SK-N-MC (cell line): ENCODE results near the gene SIGMAR1.

Source experiments
- DNase-seq: peaks from one replicate; pipeline ENCODE4 v3.0.0-alpha.2; 2011; ENCODE audit warnings: low read depth, low spot score
- H3K27ac ChIP-seq: fragments of 200-600 bp; sonication (generic); 2 replicates; pipeline ENCODE4 v1.5.1; 2016; ENCODE audit warnings: mixed run types
- H3K36me3 ChIP-seq: fragments of 200-600 bp; sonication (generic); 2 replicates; pipeline ENCODE4 v1.6.1; 2017; ENCODE audit warnings: antibody characterized with exemption, low read length, mixed read lengths; ENCODE audit not compliant: insufficient read depth
- H3K4me3 ChIP-seq: fragments of 200-600 bp; sonication (generic); 2 replicates; pipeline ENCODE4 v1.5.1; 2016
- H3K9ac ChIP-seq: fragments of 200-600 bp; sonication (generic); 2 replicates; pipeline ENCODE4 v1.8.0; 2017; ENCODE audit warnings: mixed run types, mixed read lengths; ENCODE audit not compliant: insufficient read length
- H3K9me3 ChIP-seq: fragments of 200-600 bp; sonication (generic); 2 replicates; pipeline ENCODE4 v1.6.1; 2017; ENCODE audit warnings: low read depth, mild to moderate bottlenecking, antibody characterized with exemption, low read length, moderate library complexity, mixed read lengths
- EZH2 ChIP-seq: fragments of 200-600 bp; sonication (generic); IDR thresholded peaks from one replicate; pipeline ENCODE4 v1.6.1; 2017; ENCODE audit warnings: antibody characterized with exemption
- FOXP2 ChIP-seq: optimal IDR thresholded peaks from 2 replicates; pipeline ENCODE3; 2011; ENCODE audit warnings: mild to moderate bottlenecking, moderate library complexity; ENCODE audit not compliant: insufficient read depth; ENCODE audit errors: extremely low read length, control extremely low read depth
- POLR2AphosphoS5 ChIP-seq: IDR thresholded peaks from 2 replicates; pipeline ENCODE4 v1.6.1; 2012; ENCODE audit warnings: mild to moderate bottlenecking, low read depth, low read length, borderline replicate concordance

SIGMAR1 gene

DNA sequence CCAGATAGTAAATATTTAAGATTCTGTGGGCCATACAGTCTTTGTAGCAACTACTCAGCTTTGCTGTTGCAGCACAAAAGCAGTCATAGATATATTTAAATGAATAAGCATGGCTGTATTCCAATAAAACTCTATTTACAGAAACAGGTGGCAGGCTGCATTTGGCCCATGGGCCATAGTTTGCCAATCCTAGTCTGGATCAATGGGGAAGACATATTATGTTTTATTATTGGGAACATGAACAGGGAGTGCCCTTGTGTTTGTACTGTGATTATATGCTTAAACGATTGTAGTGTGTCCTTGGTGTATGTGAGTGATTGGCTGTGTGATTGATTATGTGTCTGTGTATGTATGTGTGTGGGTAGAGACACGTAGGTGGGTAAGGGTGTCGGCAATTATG lies 36.9 kb upstream of the SIGMAR1 start:
- no peak for TF ChIP-seq FOXP2
- no peak for TF ChIP-seq POLR2AphosphoS5
- no peak for TF ChIP-seq EZH2
- no peak overlapping the region for H3K4me3 ChIP-seq
- no peaks in the 10 kb centered on the region for H3K9me3 ChIP-seq
- H3K27ac ChIP-seq, result no peak overlapping the region
- no peak for DNase-seq
- no peaks in the 10 kb centered on the region for H3K36me3 ChIP-seq
- H3K9ac ChIP-seq, result no peak overlapping the region

DNA sequence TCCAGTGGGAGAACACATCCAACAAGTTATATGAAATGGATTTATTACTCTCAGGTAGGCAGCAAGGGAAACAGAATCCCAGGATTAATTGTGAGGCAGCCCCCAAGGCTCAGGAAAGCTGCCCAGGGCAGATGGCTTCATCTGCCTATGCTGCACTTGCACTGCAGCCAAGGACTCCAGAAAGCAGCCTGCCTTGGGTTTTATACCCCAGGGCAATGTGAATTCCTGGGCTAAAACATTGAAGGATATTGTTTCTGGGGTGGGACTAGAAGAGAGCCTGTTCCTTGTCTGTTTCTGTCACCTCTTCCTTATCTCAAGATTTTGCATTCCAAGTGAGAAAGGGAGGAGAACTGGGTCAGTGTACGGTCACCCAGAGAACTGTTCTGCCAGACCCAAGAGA lies 33.7 kb upstream of the SIGMAR1 start:
- no peaks in the 10 kb centered on the region for H3K9me3 ChIP-seq
- no peak overlapping the region for H3K9ac ChIP-seq
- TF ChIP-seq FOXP2 (no peak), POLR2AphosphoS5 (no peak), EZH2 (no peak)
- H3K4me3 ChIP-seq, result no peak overlapping the region
- H3K27ac ChIP-seq, result no peak overlapping the region
- no peaks in the 10 kb centered on the region for H3K36me3 ChIP-seq
- DNase-seq, result no peak

DNA sequence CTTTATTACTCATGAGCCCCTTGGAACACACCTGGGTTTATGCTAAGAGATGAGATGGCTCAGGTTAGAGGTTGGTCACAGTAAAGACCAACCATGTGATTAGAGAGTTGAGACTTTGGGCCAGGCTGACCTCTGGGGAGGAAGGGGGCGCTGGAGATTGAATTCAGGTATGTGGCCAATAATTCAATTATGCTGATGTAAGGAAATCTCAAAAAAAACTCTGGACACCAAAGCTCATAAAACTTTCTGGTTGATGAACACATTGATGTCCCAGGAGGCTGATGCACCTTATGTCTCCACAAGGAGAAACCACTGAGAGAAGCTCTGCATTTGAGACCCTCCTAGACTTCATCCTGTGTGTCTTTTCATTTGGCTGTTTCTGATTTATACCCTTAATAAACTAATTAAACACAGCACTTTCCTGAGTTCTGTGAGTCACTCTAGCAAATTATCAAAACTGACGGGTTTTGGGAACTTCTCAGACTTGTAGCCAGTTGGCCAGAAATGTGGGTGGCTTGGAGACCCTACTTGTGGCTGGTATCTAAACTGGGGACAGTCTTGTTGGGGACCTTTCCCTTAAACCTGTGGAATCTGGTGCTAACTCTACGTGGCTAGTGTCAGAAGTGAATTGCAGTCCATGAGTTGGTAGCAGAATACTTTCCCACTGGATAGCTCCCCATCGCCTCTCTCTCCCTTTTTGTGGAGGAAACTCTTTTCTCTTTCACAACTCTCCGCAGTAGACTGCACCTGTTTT lies 32.4 kb upstream of the SIGMAR1 start:
- H3K27ac ChIP-seq, result no peak overlapping the region
- no peak overlapping the region for H3K9ac ChIP-seq
- no peak for DNase-seq
- no peak for TF ChIP-seq POLR2AphosphoS5
- TF ChIP-seq EZH2, result no peak
- TF ChIP-seq FOXP2, result no peak
- no peaks in the 10 kb centered on the region for H3K36me3 ChIP-seq
- no peaks in the 10 kb centered on the region for H3K9me3 ChIP-seq
- no peak overlapping the region for H3K4me3 ChIP-seq

DNA sequence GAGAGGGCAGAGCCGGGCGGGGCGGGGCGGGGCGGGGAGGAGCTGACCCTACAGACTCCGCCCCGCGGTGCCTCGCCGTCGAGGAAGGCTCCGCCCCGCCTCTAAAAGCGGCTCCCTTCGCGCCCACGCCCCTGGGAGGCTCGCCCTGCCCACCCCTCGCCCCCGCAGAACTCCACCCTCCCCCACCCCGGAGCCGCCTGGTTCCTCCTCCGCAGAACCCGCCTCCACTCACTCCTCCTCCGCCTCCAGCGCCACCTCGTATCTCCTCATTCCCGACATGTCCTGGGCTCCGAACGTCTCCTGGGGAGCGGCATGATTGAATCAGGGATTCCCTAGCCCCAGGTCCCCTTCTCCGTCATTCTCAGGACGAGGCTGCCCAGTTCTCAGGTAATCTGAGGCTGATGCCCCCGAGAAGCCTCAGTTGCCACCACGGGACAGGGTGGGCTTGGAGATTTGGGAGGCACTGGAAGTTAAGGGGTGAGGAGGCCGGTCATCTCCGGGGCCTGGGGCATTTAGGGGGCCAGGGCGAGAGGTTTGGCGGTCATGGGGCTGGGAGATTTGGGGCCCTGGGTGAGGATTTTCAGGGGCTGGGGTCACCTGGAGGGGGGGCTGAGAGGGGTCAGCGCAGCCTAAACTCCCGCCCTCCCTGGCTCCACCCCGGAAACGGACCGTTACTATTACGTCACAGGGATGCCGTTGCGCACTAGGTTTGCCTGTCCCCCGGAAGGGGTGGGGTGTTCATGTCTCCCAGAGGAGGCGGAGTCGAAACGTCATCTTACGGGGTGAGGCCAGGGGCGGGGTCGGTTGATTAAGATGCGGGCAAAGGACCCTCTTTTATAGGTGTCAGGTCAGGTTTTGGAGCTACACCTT lies 28.0 kb upstream of the SIGMAR1 start:
- Histone ChIP-seq H3K9ac (peak overlapping the region; percentile 93), H3K9me3 (no peaks in the 10 kb centered on the region), H3K4me3 (peak overlapping the region; percentile 95), H3K36me3 (peaks cover 4% of the 10 kb centered on the region; the same call in 1 of the 2 replicates), H3K27ac (peak overlapping the region; percentile 94)
- DNase-seq, result no peak
- TF ChIP-seq FOXP2 (no peak), EZH2 (no peak), POLR2AphosphoS5 (peak; percentile 85)

DNA sequence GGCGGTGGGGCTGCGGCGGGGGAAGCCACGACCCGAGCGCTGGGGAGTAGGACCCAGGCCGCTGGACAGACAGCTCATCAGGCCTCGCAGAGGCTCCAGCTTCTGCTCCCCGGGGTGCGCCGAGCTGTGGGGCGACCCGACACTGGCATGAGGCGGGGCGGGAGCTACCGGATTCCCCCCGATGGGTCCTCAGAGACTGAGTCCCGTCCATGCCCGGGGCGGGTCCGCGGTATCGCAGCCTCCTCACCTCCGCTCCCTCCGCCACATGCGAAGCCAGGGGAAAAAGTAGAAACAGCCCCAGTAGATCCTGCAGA lies 27.4 kb upstream of the SIGMAR1 start:
- H3K36me3 ChIP-seq, result peaks cover 8% of the 10 kb centered on the region; the same call in 1 of the 2 replicates
- TF ChIP-seq FOXP2 (no peak), POLR2AphosphoS5 (no peak; the same call in none of the 2 replicates), EZH2 (no peak)
- H3K27ac ChIP-seq, result no peak overlapping the region
- H3K9ac ChIP-seq, result peak overlapping the region; percentile 58
- peak overlapping the region; percentile 95 for H3K4me3 ChIP-seq
- H3K9me3 ChIP-seq, result no peaks in the 10 kb centered on the region
- no peak for DNase-seq

DNA sequence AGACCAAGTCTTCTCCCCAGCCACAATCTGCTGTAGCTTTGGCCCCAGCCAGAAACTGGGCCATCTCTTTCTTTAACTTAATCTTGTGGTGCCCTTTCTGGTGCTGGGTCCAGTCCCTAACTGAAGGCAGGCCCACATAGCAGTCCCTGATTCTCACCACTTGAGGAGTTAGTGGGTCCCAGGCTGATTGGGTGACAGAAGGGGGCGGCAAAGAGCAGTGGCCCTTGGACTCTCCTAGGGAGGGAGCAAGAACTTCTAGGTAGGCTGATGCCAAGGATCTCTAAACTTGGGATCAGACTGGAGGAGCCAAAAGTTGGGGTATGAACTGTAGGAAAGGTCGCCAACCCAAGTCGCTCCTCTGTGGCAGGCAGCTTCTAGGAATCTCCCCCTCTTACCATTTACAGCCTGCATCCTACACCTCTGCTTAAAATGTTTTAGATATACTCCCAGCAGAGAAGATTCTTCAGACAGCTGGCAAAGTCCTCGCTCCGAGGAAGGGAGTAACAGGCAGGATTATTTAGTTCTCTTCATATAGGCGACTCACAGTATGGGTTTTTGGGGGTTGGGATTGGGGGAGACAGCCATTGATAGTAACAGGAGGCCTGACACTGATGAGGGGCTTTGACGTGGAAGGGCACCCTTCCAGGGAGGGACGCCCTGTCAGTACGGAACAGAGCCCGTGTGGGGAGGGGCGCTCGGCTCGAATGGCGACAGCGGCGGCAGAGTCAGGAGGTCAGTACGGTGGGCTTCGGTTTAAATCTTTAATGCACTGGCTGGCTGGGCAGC lies 26.9 kb upstream of the SIGMAR1 start:
- no peak overlapping the region for H3K27ac ChIP-seq

DNA sequence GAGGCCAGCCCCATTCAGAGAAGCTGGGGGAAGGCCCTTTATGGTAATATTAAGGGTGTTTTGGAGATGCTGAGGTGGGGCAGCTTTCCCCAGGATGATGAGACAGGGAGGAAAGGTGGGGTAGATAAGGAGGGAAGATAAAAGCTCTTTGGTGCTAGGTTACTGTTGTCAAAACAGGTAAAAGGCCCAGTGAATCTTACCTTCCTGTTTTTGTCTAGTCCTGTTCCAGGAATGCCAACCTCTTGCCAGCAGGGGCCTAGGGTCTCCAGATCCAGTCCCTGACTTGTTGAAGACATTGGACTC lies 25.7 kb upstream of the SIGMAR1 start:
- Histone ChIP-seq H3K4me3 (no peak overlapping the region), H3K27ac (no peak overlapping the region), H3K9me3 (no peaks in the 10 kb centered on the region), H3K9ac (no peak overlapping the region), H3K36me3 (peaks cover 14% of the 10 kb centered on the region; the same call in 1 of the 2 replicates)
- DNase-seq, result no peak
- TF ChIP-seq POLR2AphosphoS5, result no peak
- no peak for TF ChIP-seq EZH2
- TF ChIP-seq FOXP2, result no peak

More for the DNA sequence above, 26.9 kb upstream of the SIGMAR1 start:
- peak overlapping the region; percentile 95 for H3K4me3 ChIP-seq
- H3K9me3 ChIP-seq, result no peaks in the 10 kb centered on the region
- no peak for DNase-seq
- H3K36me3 ChIP-seq, result peaks cover 14% of the 10 kb centered on the region; the same call in 1 of the 2 replicates
- H3K9ac ChIP-seq, result peak overlapping the region; percentile 58
- TF ChIP-seq POLR2AphosphoS5 (no peak), EZH2 (no peak), FOXP2 (no peak)
